GM12878 (cell line): Measurements from ENCODE around the gene DPF3. TPM values are rescaled to one million over a fixed set of nuclear protein-coding genes. Genes with fewer than 3 reads are reported as not detected.
A peak's percentile ranks its signal among the peaks of the same experiment; 100 is the strongest.

ENCODE experiments used
- ATAC-seq: fragments of 200-7000 bp; cut with Tn5 transposase; 3 replicates; pipeline ENCODE4 v1.9.1; 2020; ENCODE audit warnings: mild to moderate bottlenecking, moderate library complexity
- BruUV-seq: library from RNA; stranded (reverse); fragments of 400-500 nt; replicated peaks from 2 replicates; lab custom pipeline; 2021; lab: Mats Ljungman, UMichigan
- CTCF ChIA-PET: fragments of 300-600 bp; sonication (Branson Sonifier 250); formaldehyde crosslinking; extraction: SDS; loops from one replicate; lab custom pipeline; 2021; ENCODE audit warnings: inconsistent platforms; lab: Yijun Ruan, JAX
- POLR2A ChIA-PET: fragments of 350-600 bp; formaldehyde crosslinking; extraction: SDS; loops from one replicate; lab custom pipeline; 2021; ENCODE audit warnings: inconsistent platforms; lab: Charles Lee
- RAD21 ChIA-PET: fragments of 300-600 bp; sonication (Branson Sonifier 250); formaldehyde crosslinking; loops from one replicate; lab custom pipeline; 2023; ENCODE audit warnings: antibody characterized with exemption; ENCODE audit not compliant: unreplicated experiment; lab: Charles Lee
- SMC1A ChIA-PET: fragments of 300-600 bp; sonication (Branson Sonifier 250); formaldehyde crosslinking; loops from one replicate; lab custom pipeline; 2023; ENCODE audit not compliant: unreplicated experiment, uncharacterized antibody; lab: Charles Lee
- DNase-seq: peaks from one replicate; pipeline ENCODE4 v3.0.0-alpha.2; 2011; ENCODE audit warnings: low read depth, low spot score
- FAIRE-seq: peaks from 3 replicates; lab custom pipeline; 2011; peaks lifted over from hg19 to GRCh38; lab: Jason Lieb, UNC
- H2AFZ ChIP-seq: 2 replicates; pipeline ENCODE4 v1.6.0; 2011; ENCODE audit warnings: low read depth, low read length, control low read depth; ENCODE audit not compliant: control insufficient read depth
- H3K27ac ChIP-seq: 2 replicates; pipeline ENCODE4 v1.5.1; 2011; ENCODE audit warnings: control low read depth; ENCODE audit not compliant: control insufficient read depth, insufficient read depth
- H3K27me3 ChIP-seq, 2 experiments: replicated peaks in 1 of 2; 2 replicates each; pipeline versions ENCODE4 v1.6.0 to v1.6.1; 2011; ENCODE audit warnings: low read length in 1 of 2; ENCODE audit not compliant: control insufficient read depth in 2 of 2, insufficient read depth in 2 of 2
- H3K36me3 ChIP-seq, 2 experiments: 2 replicates each; pipeline ENCODE4 v1.5.1; 2011; ENCODE audit warnings: low read length in 1 of 2; ENCODE audit not compliant: control insufficient read depth in 2 of 2, insufficient read depth in 2 of 2
- H3K4me1 ChIP-seq: 2 replicates; pipeline ENCODE4 v1.6.1; 2011; ENCODE audit warnings: mild to moderate bottlenecking, low read length, moderate library complexity, mixed read lengths; ENCODE audit not compliant: control insufficient read depth, insufficient read depth
- H3K4me2 ChIP-seq: 2 replicates; pipeline ENCODE4 v1.6.0; 2011; ENCODE audit warnings: control low read depth; ENCODE audit not compliant: control insufficient read depth, insufficient read depth
- H3K4me3 ChIP-seq: fragments of 200-600 bp; sonication (generic); 2 replicates; pipeline ENCODE4 v1.5.1; 2016
- H3K79me2 ChIP-seq: 2 replicates; pipeline ENCODE4 v1.6.0; 2011; ENCODE audit warnings: low read length; ENCODE audit not compliant: control insufficient read depth, insufficient read depth
- H3K9ac ChIP-seq: 2 replicates; pipeline ENCODE4 v1.8.0; 2011; ENCODE audit warnings: low read length, control low read depth, mixed read lengths; ENCODE audit not compliant: control insufficient read depth, insufficient read depth
- H3K9me3 ChIP-seq: replicated peaks from 3 replicates; pipeline ENCODE4 v1.5.1; 2011; ENCODE audit warnings: mild to moderate bottlenecking, low read length; ENCODE audit not compliant: control insufficient read depth, insufficient read depth
- H4K20me1 ChIP-seq: 2 replicates; pipeline ENCODE4 v1.6.0; 2011; ENCODE audit not compliant: control insufficient read depth, insufficient read depth
- IKZF1 ChIP-seq: fragments of 450-650 bp; conservative IDR thresholded peaks from 2 replicates; pipeline ENCODE4 v1.6.1; 2017; ENCODE audit warnings: antibody characterized with exemption, mild to moderate bottlenecking
- MEF2A ChIP-seq: IDR thresholded peaks from 2 replicates; pipeline ENCODE4 v1.6.1; 2011; ENCODE audit warnings: low read depth, mild to moderate bottlenecking, low read length, moderate library complexity; ENCODE audit not compliant: insufficient read depth
- RUNX3 ChIP-seq: IDR thresholded peaks from 2 replicates; pipeline ENCODE4 v1.6.1; 2012; ENCODE audit warnings: low read length, inconsistent platforms
- SMAD5 ChIP-seq: IDR thresholded peaks from 2 replicates; pipeline ENCODE4 v1.6.1; 2016; ENCODE audit warnings: antibody characterized with exemption, low read depth
- WGBS: methylation state at CpG from one replicate; pipeline ENCODE4 v1.1.6; 2016; ENCODE audit warnings: low lambda C conversion rate; ENCODE audit not compliant: insufficient replicate concordance, insufficient coverage; ENCODE audit errors: missing lambda C conversion rate; 5-methylcytosine and 5-hydroxymethylcytosine counted together
- in situ Hi-C: fragments of 300-500 bp; cut with MboI; formaldehyde crosslinking; loops from 9 replicates; pipeline ENCODE4 v1.14.3; 2018; ENCODE audit warnings: mixed read lengths
- intact Hi-C: fragments of 100-400 bp; cut with micrococcal nuclease; formaldehyde crosslinking; loops from one replicate; pipeline ENCODE4 v1.14.2; 2022; ENCODE audit not compliant: unreplicated experiment
- polyA plus RNA-seq, 11 experiments: library from polyadenylated mRNA; depleted of rRNA in 4 of 11; unstranded in 6 of 11; stranded (reverse) in 5 of 11; fragments of >200 nt; fragmentation: Nextera tagmentation in 4 of 11; fragmentation: Illumina TruSeq in 1 of 11; extraction: Ambion mirVana in 4 of 11; extraction: Trizol in 1 of 11; gene quantifications; 1 replicate in 1 of 11; 2 replicates in 10 of 11; pipeline versions ENCODE4 v1.2.1 to v1.2.3, GENCODE V29; 2011 to 2016; ENCODE audit warnings: inconsistent platforms in 2 of 11, missing spikeins in 2 of 11, low read depth in 1 of 11
- total RNA-seq, 4 experiments: library from RNA; depleted of rRNA in 3 of 4; stranded (reverse); fragments of >200 nt in 3 of 4; fragmentation: Illumina TruSeq in 1 of 4; extraction: Trizol in 1 of 4; gene quantifications; 2 replicates each; pipeline versions ENCODE4 v1.2.1 to v1.2.3, GENCODE V29; 2013 to 2021
- TF ChIP-seq, protein P1 (sequence below): fragments of 450-650 bp; formaldehyde crosslinking; IDR thresholded peaks from 2 replicates; pipeline ENCODE4 v1.4.0; 2022; ENCODE audit warnings: mild to moderate bottlenecking, moderate library complexity
- TF ChIP-seq, protein P2 (sequence below): fragments of 150-350 bp; IDR thresholded peaks from 2 replicates; pipeline ENCODE4 v1.6.1; 2016; ENCODE audit warnings: low read depth, low read length
- TF ChIP-seq, protein P3 (sequence below): fragments of 450-650 bp; IDR thresholded peaks from 2 replicates; pipeline ENCODE4 v1.6.1; 2016; ENCODE audit warnings: mild to moderate bottlenecking

Gene DPF3
- total and polyA plus RNA-seq, 10 of the 15 experiments (the other 5 are each of a cell fraction or from before 2014, with no cell fraction given), result 0.69 to 8.0 (median 2.2) TPM

DNA sequence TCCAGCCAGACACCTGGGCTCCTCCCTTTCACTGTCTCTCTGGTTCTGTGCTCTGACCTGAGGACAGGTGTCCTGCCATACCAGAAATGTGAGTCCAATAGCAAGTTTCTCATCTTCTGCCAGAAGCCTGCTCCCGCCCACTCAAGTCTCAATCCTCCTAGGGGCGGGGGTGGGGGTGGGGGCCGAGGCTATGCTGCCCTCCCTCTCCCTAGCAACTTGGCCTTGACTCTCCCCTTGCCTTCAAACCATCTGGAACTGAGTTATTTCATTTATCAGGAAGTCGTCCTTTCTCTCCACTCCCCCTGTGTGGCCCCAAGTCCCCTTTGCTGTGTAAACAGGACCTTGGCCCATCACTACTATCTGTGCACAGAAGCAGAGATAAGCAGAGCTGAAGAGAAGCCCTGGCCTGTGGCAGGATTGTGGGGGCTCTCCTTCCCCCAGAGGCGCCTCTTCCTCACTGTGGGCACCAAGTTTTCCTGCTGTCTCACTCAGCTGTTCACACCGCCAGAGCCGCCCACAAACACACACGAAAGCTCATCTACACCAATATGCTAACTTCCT is 117.1 kb downstream of the DPF3 start (continued):
- TF ChIP-seq, protein P1, sequence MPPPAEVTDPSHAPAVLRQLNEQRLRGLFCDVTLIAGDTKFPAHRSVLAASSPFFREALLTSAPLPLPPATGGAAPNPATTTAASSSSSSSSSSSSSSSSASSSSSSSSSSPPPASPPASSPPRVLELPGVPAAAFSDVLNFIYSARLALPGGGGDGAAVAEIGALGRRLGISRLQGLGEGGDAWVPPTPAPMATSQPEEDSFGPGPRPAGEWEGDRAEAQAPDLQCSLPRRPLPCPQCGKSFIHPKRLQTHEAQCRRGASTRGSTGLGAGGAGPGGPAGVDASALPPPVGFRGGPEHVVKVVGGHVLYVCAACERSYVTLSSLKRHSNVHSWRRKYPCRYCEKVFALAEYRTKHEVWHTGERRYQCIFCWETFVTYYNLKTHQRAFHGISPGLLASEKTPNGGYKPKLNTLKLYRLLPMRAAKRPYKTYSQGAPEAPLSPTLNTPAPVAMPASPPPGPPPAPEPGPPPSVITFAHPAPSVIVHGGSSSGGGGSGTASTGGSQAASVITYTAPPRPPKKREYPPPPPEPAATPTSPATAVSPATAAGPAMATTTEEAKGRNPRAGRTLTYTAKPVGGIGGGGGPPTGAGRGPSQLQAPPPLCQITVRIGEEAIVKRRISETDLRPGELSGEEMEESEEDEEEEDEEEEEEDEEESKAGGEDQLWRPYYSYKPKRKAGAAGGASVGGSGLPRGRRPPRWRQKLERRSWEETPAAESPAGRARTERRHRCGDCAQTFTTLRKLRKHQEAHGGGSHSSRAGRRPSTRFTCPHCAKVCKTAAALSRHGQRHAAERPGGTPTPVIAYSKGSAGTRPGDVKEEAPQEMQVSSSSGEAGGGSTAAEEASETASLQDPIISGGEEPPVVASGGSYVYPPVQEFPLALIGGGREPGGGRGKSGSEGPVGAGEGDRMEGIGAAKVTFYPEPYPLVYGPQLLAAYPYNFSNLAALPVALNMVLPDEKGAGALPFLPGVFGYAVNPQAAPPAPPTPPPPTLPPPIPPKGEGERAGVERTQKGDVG, result no peak
- TF ChIP-seq, protein P2, sequence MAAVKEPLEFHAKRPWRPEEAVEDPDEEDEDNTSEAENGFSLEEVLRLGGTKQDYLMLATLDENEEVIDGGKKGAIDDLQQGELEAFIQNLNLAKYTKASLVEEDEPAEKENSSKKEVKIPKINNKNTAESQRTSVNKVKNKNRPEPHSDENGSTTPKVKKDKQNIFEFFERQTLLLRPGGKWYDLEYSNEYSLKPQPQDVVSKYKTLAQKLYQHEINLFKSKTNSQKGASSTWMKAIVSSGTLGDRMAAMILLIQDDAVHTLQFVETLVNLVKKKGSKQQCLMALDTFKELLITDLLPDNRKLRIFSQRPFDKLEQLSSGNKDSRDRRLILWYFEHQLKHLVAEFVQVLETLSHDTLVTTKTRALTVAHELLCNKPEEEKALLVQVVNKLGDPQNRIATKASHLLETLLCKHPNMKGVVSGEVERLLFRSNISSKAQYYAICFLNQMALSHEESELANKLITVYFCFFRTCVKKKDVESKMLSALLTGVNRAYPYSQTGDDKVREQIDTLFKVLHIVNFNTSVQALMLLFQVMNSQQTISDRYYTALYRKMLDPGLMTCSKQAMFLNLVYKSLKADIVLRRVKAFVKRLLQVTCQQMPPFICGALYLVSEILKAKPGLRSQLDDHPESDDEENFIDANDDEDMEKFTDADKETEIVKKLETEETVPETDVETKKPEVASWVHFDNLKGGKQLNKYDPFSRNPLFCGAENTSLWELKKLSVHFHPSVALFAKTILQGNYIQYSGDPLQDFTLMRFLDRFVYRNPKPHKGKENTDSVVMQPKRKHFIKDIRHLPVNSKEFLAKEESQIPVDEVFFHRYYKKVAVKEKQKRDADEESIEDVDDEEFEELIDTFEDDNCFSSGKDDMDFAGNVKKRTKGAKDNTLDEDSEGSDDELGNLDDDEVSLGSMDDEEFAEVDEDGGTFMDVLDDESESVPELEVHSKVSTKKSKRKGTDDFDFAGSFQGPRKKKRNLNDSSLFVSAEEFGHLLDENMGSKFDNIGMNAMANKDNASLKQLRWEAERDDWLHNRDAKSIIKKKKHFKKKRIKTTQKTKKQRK, result no peak

DNA sequence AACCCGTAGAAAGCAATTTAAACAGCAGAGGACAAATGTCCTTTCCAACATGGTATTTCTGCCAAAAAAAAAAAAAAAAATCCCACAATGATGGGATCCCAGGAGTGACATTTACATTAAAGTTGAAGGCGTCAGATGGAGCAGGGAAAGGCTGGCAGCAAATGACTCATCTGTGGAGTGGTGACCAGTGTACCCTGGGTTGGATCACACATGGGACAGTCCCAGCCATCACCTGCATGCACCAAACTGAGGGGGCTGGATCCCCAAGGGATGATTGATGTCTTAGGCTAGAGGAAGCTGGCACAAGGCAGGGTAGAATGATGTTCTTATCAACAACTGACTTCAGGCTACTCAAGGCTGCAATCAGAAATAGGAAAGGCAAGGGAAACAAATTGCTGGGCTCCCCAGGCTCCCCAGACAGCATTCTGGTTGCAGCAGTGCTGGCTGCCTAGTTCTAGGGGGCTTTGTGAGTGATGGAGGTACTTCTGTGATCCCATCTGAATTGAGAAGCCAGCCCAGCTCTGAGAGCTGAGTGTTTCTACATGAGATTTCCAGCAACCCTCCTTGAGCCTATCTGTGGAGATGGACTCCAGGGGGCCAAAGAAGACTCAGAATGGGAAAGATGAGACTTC is 117.9 kb downstream of the DPF3 start:
- in situ Hi-C loops, result no loop called here

More for the DNA sequence above, 117.9 kb downstream of the DPF3 start:
- TF ChIP-seq IKZF1 (0 out of 2 replicates have a peak, but pooled peaks have one; percentile 25), SMAD5 (no peak), MEF2A (no peak), RUNX3 (no peak)
- TF ChIP-seq, protein P3, sequence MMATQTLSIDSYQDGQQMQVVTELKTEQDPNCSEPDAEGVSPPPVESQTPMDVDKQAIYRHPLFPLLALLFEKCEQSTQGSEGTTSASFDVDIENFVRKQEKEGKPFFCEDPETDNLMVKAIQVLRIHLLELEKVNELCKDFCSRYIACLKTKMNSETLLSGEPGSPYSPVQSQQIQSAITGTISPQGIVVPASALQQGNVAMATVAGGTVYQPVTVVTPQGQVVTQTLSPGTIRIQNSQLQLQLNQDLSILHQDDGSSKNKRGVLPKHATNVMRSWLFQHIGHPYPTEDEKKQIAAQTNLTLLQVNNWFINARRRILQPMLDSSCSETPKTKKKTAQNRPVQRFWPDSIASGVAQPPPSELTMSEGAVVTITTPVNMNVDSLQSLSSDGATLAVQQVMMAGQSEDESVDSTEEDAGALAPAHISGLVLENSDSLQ, result peak; percentile 36; the same call in 1 of the 2 replicates
- no peaks in the 10 kb centered on the region for H3K79me2 ChIP-seq
- peaks cover 7% of the 10 kb centered on the region for H3K4me1 ChIP-seq
- no peak overlapping the region for H3K4me3 ChIP-seq
- H3K27ac ChIP-seq, result no peak overlapping the region
- no peak overlapping the region for H2AFZ ChIP-seq
- H3K27me3 ChIP-seq, result no peaks in the 10 kb centered on the region
- ChIA-PET CTCF (interaction anchor here (1.0 kb wide), 1 partner anchor 129 kb away, joined by 3 read pairs; no protein-coding TSS in a partner anchor), RAD21 (no interaction called here), SMC1A (interaction anchor here (0.6 kb wide), 1 partner anchor 119 kb away, joined by 3 read pairs; no protein-coding TSS in a partner anchor), POLR2A (no interaction called here)
- H3K36me3 ChIP-seq, result no peaks in the 10 kb centered on the region
- H3K9me3 ChIP-seq, result peaks cover 4% of the 10 kb centered on the region; the same call in 1 of the 3 replicates
- no peak overlapping the region for H3K9ac ChIP-seq
- no peaks in the 10 kb centered on the region for H4K20me1 ChIP-seq
- ATAC-seq (peak; percentile 52), DNase-seq (no peak), FAIRE-seq (no peak)
- WGBS, result 55% methylated on average over 2 of the region's 2 CpGs
- no peak overlapping the region; the same call in 1 of the 2 replicates for H3K4me2 ChIP-seq
- intact Hi-C loops, result no loop called here
- no TSS peak for BruUV-seq
